Measurements from ENCODE around the gene ORC3.

DNA sequence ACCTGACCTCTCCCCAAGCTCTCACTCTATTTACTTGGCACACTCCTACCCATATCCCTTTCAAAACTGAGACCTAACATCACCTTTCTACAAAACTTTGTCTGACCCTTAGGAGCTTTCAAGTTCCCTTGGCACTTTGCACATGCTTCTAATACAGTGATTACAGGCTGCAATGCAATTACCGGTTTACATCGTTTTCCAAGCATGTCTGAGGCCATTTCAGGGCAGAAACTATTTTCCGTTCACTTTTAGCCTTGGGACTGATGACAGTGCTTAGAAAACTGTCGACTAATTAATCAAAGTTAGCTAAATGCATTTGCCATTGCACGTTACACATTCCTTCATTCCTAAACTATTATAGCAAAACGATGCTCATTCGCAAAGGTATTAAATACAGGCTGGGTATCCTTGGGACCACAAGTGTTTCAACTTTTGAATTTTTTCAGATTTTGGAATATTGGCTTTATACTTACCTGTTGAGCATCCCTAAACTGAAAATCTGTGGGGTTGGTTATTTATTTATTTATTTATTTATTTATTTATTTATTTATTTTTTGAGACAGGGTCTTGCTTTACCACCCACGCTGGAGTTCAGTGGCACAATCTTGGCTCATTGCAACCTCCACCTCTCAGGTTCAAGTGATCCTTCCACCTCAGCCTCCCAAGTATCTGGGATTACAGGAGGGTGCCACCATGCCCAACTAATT is 3.4 kb upstream of the ORC3 start:
- TF ChIP-seq EP300 (IDR thresholded peaks at IDR 0.05; ENCODE audit: borderline replicate concordance) (no peak), TEAD4 (IDR thresholded peaks at IDR 0.05) (no peak), CEBPB (IDR thresholded peaks at IDR 0.05) (no peak), YY1 (IDR thresholded peaks at IDR 0.05; ENCODE audit: low read depth) (no peak), TAF1 (IDR thresholded peaks at IDR 0.05; ENCODE audit: low read depth) (no peak), FOXM1 (IDR thresholded peaks at IDR 0.05; ENCODE audit: borderline replicate concordance, low read depth) (no peak), CREB1 (IDR thresholded peaks at IDR 0.05; ENCODE audit: low read depth) (no peak), NFIC (IDR thresholded peaks at IDR 0.05) (no peak), RAD21 (IDR thresholded peaks at IDR 0.05; ENCODE audit: low read depth) (no peak), TCF12 (IDR thresholded peaks at IDR 0.05; ENCODE audit: low read depth) (no peak), EGR1 (IDR thresholded peaks at IDR 0.05) (no peak)
- TF ChIP-seq, protein P1, sequence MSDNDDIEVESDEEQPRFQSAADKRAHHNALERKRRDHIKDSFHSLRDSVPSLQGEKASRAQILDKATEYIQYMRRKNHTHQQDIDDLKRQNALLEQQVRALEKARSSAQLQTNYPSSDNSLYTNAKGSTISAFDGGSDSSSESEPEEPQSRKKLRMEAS (IDR thresholded peaks at IDR 0.05) = no peak
- TF ChIP-seq, protein P2, sequence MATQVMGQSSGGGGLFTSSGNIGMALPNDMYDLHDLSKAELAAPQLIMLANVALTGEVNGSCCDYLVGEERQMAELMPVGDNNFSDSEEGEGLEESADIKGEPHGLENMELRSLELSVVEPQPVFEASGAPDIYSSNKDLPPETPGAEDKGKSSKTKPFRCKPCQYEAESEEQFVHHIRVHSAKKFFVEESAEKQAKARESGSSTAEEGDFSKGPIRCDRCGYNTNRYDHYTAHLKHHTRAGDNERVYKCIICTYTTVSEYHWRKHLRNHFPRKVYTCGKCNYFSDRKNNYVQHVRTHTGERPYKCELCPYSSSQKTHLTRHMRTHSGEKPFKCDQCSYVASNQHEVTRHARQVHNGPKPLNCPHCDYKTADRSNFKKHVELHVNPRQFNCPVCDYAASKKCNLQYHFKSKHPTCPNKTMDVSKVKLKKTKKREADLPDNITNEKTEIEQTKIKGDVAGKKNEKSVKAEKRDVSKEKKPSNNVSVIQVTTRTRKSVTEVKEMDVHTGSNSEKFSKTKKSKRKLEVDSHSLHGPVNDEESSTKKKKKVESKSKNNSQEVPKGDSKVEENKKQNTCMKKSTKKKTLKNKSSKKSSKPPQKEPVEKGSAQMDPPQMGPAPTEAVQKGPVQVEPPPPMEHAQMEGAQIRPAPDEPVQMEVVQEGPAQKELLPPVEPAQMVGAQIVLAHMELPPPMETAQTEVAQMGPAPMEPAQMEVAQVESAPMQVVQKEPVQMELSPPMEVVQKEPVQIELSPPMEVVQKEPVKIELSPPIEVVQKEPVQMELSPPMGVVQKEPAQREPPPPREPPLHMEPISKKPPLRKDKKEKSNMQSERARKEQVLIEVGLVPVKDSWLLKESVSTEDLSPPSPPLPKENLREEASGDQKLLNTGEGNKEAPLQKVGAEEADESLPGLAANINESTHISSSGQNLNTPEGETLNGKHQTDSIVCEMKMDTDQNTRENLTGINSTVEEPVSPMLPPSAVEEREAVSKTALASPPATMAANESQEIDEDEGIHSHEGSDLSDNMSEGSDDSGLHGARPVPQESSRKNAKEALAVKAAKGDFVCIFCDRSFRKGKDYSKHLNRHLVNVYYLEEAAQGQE (IDR thresholded peaks at IDR 0.05; ENCODE audit: low read depth) = no peak
